ENCODE measurements around the gene FKBP10.

FKBP10 gene

DNA sequence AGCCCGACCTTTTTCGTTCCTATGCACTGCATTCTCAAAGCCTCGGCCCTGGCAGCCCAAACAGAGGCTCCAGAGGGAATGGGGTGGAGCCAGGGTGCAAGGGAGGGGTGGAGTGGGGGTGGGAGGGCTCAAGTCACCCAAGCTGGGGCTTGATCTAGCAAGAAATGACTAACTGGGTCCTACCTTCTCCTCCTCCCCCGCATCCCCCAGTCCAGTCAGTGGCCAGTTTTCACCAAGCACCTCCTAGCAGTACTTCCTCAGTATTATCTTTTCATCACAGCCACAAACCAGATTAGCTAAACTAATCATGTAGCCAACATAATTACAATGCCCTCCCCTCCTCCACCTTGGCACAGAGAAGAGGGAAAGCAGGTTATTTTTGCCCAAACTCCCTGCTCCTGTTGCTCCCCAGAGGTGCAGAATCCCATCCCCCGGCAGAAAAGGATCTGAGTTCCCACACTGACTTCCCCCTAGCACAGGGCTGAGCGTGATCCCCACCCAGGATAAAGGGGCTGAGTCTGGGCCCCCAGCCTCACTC, 28.5 kb upstream of the FKBP10 start:
- no peak for DNase-seq (ENCODE audit: low read depth)

DNA sequence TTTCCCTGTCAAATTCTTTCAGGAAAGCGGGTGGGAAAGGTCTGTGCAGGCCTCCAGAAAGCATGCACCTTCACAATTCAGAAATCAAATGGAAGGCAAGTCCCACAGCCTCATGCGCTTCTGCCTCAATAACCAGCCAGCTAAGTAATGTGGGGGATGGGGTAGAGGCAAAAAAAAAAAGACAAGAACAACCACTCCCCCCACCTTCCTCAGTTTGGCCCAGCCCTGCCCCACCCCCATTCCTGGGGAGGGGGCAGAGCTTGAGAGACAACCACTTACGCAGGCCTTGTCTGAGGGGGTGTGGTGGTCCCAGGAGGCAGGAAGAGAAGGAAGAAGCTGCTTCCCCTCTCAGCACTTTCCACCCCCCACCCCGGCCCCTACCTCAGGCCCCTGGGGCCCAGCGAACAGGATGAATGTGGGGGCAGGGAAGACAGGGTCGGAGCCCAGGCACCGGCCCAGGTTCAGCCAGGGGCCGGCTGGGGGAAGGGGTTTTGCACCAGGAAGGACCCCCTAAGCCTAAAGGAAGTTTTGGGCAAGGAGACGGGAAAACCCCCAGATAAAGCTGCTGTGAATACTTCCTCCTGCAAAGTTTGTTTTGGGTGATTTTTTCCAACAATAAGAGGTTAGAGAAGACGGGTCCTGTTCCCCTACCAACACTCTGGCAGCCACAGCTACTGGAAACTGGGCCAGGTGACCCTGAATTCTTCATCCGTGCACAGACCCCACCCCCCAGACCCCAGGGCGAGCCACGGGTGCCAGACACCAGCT, 27.5 kb upstream of the FKBP10 start:
- DNase-seq (ENCODE audit: low read depth): no peak

DNA sequence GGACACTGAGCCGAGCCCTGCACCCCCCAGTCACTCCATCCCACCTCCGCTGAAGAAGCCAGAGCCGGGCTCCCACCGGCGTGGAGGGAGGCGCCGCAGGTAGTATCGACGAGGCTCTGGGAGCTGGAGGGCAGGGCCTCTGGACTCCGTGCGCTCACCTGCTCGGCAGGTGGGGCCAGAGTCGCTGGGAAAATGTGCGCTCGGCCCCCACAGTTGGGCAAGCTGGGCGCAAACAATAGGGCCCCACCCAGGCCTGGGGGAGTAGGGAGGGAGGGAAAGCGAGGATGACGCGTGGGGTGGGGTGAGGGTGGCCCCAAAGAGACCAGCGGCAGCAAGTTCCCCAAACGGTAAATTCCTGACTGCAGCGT, 27.0 kb upstream of the FKBP10 start:
- no peak for DNase-seq (ENCODE audit: low read depth)

DNA sequence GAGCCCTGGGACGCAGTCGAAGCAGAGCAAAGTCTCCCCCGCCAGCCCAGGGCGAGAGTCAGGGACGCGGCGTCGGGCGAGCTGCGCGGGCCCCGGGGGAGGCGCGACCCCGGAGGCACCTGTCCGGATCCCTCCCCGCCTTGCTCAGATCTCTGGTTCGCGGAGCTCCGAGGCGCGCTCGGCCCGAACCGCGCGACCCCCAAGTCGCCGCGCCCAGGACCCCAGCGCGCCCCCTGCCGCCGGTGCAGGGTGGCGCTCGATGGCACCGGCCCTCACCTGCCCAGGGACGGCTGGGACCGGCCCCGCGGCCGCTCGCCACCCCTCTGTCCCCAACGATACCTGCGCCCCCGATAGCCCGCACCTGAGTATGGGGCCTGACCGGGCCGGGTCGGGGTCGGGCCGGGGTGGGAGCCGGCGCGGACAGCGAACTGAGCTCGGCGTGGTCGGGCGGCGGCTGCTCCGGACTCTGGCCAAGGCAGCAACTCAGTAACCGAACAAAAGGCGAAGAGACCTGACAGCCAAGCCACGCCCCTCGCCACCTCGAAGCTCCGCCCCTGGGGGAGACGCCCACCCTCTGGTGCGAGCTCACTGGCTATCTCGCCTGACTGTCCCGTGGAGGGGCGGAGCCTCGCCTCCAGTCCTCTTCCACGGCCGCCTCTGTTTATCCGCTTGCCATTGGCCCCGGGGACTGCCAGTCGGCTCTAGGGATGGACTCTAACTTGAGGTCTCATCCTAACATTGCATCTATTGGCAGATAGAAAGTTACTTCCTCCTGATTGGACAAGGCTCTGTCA, 26.4 kb upstream of the FKBP10 start, which contains the start of gene JUP:
Gene JUP, minus strand, starts transcription at position 485 of the 794 bp plus-strand sequence. CDS start 14,857 bp downstream, outside the sequence.
- peak; percentile 95 for DNase-seq (ENCODE audit: low read depth)

DNA sequence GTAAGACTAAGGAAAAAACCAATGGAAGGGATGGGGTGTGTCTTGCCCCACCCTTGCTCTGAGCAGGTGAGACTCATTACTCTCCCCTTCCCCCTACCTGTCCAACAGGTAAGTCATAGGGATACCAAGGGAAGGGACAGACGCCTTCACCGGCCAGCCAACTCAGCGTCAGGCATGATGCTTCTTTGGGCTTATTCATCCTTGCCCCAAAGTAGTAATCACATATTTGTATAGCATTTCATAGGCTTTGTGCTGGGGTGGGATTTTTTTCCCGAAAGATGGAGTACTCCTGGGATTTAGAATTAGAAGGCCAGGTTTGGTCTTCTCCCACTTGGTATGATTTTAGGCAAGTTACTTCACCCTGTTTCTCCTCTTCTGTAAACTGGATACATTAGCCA, 25.8 kb upstream of the FKBP10 start:
- no peak for DNase-seq (ENCODE audit: low read depth)

DNA sequence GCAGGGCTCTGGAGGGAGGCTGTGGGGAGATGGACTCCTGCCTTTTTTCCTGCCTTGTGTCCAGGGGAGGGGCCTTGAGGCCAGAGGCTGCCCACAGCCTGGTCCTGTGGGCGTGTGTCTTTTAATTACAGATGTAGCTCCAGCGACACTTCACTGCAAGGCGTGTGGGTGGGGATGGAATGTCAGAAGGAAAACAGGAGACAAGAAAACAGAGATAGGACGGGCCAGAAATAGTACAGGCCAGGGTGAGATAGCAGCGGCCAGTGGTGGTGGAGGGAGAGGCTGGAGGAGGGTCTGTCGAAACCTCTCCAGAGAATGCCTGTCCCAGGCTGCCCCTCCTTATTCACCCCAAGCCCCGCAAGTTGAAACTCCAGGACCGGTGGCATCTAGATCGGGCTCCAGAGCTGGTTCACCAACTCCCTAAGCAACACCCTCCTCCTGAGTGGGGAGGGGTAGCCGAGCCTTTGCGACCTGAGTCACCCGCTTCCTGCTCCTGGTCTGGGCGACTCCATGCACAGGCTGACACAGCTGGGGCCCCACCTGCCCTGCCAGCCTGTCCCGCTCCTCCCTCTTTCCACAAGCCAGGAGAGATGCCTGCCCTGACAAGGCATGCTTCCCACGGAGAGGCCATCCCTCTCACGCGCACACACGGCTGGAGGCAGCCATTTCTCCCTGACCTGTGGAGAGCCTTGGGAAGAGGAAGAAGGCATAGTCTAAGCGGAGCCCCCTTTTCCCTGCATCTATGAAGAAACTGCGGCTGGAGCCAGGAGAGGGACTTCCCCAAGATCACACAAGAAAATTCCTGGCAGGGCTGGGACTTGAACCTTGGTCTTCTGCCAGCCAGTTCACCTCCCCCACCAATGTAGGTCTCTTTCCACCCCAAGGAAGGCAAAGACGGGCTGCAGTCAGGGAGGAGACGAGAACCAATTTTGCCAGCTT, 19.7 kb upstream of the FKBP10 start:
- no peak for DNase-seq (ENCODE audit: low read depth)

DNA sequence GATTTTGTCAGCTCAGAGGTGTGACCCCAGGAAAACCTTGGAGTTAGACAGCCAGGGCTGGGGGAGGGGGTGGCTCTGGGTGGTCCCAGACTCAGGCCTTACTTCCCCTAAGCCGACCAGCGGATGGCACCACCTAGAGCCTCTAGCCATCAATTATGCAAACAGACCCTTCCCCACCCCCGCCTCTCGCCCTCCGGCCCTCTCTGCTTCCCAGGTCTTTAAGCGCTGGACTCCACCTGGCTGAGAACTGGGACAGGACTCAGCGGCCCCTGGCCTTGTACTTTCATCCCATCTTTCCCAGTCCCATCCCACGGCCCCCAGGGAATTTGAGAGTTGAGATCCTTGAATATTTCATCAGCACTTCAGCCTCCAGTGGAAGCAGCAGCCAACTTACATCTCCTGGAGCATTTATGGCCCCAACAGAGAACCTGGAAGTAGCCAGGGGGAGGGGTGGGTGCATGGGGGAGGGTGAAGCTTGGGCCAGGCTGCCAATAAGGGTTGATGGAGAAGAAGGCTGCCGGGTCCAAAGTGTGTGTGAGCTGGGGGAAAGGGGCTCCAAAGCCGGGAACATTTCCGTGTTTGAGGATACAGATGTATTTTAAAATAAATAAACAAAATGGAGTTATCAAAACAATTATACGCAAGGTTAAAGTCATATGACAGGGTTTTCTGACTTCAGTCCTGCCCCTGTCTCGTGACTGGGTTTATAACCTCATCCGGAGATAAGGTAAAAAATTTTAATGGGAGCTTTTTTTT, 18.8 kb upstream of the FKBP10 start:
- no peak for DNase-seq (ENCODE audit: low read depth)

DNA sequence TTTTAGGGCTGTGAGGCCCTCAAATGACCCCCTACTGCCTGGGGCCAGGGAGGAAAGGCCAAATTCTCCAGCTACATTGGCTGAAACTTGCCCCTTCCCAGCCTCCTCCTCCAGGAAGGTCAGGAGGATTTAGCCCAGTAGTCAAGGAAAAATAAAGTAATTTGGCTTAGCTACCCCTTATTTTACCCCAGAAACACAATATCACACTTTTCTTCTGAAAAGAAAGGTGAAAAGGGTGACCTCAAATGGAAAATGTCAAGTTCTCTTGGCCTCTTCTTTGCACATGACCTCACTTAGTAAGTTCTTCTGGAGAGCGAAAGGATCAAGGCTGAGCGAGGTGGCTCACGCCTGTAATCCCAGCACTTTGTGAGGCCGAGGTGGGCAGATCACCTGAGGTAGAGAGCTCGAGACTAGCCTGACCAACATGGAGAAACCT, 18.2 kb upstream of the FKBP10 start:
- DNase-seq (ENCODE audit: low read depth): no peak

DNA sequence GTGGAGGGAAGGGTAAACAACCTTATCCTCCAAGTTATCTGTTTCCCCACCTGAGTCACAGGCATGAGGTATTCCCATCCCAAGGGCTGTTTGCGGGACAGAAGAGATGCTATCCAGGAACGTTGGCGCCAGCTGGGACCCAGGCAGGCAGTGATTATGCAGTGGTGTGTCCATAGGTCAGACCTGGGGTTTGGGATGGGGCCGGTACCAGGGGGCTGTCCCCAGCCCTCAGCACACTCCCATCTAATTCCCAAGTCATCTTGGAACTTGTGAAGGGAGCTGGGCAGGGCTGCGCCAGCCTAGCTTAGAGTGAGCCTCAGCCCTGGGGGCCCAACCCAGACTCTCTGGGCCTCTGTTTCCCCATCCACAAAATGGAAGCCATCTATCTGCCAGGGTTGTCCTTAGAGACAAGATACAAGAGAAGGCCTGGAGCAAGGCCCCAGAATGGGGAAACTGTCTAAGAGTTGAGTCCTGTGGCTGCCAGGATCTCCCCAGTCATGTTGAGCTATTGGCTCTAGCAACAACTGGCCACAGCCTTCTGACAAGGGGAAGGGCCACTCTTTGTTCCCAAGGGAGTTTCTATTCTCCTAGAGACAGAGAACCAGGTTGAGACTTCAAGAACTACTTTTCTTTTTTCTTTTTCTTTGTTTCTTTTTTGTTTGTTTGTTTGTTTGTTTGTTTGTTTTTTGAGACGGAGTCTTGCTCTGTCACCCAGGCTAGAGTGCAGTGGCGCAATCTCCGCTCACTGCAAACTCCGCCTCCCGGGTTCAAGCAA, 16.5 kb upstream of the FKBP10 start:
- DNase-seq (ENCODE audit: low read depth): no peak

DNA sequence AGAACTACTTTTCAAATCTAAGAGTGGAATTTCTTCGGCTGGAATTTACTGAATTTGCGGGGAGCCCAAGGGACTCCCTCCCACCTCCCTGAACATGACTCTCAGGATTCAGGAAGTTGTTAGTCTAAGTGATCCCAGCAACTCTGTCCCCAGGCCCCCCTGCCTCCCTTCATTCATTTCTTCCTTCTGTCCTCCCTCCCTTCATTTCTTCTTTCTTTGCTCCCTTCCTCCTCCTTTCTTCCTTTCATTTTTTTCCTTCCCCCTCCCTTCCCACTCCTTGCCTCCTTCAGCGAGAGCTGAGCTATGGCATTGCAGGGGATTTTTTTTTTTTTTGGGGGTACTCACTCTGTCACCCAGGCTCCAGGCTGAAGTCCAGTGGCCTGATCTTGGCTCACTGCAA, 15.4 kb upstream of the FKBP10 start:
- no peak for DNase-seq (ENCODE audit: low read depth)

DNA sequence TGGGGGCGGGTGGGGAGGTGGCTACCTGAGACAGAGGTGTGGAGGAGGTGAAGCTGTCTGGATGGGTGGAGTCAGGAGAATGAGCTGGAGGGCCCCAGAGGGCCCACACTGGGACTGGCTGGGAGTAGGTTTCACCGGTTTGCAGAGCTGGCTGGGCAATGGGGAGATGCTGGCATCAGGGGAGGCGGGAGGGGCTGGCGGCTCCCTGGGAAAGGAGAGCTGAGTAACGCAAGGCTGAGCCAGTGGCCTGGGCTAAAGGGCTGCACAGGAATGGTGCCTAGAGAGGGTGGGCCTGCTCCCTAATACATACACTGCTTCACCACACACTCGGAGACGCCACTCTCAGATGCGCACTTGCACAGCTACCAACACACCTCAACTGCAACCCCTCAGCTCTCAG, 13.4 kb upstream of the FKBP10 start:
- DNase-seq (ENCODE audit: low read depth): no peak

DNA sequence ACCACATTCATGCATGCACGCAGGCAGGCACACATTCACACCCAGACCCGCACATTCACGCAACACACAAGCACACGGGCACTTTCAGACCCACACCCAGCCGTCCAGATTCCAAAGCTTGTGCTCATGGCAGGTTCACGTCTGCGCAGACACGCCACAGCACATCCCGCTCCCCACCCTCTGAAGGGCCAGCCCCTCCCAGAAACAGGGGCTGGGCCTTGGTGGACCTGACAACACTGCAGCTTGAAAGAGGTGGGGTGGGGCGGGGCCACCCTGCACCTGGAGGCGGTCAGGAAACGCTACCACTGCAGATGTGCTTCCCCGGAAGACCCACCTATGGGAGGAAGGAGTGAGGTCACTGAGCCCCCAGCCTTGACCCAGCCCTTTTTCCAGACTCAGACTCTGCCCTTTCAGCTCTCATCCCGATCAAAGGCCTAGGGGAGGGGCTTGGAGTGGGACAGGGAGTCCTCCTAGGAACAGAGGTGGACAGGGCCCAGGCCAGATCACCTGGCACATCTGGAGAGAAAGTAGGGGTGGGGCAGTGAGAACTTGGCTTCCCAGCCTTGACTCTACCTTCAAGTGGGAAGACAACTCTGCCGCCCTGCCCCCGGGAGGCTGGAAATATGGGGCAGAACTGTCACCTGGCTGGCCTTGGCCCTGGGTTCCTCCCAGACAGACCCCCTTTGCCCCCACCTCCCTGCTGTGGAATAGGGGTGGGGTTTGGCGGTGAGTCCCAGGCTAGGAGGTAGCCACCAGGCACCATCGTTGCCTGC, 12.0 kb upstream of the FKBP10 start:
- DNase-seq (ENCODE audit: low read depth): no peak

DNA sequence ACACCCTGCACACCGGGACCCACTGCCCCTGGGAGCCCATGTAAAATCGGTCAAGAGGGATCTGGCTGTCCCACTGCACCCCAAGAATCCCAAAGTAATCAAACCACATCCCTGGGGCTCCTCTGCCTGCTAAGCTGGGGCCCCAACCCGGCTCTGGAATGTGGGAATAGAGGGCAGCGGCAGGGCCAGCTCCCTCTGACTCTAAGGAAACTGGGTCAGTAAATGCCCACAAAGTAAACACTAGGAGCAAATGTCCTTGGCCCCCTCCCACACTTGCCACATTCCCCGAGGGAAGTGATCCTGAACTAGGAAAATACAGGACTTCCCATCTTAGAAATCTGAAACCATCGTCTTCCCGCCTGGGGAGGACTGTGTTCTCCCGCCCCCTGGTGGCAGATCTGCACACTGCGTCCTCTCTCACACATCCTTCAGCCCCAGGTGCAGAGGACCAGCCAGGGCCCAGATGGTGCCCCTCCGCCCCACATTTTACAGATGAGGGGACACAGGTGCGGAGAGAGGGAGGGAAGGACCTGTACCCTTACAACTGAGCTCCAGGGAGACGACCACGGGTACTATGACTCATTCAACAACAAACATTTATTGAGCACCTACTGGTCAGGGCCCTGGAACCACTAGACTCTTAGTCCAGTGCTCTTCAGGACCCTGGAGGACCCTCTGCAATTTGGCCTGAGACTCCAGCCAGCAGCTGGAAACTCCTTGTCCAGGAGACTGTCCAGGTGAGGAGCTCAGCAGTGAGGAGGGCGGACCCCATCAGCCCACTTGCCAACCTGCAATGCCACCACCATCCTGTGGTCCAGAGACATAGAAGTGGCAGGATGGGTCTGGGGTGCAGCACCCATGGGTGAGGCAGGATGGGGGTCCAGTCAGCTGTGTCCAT, 11.2 kb upstream of the FKBP10 start:
- no peak for DNase-seq (ENCODE audit: low read depth)

DNA sequence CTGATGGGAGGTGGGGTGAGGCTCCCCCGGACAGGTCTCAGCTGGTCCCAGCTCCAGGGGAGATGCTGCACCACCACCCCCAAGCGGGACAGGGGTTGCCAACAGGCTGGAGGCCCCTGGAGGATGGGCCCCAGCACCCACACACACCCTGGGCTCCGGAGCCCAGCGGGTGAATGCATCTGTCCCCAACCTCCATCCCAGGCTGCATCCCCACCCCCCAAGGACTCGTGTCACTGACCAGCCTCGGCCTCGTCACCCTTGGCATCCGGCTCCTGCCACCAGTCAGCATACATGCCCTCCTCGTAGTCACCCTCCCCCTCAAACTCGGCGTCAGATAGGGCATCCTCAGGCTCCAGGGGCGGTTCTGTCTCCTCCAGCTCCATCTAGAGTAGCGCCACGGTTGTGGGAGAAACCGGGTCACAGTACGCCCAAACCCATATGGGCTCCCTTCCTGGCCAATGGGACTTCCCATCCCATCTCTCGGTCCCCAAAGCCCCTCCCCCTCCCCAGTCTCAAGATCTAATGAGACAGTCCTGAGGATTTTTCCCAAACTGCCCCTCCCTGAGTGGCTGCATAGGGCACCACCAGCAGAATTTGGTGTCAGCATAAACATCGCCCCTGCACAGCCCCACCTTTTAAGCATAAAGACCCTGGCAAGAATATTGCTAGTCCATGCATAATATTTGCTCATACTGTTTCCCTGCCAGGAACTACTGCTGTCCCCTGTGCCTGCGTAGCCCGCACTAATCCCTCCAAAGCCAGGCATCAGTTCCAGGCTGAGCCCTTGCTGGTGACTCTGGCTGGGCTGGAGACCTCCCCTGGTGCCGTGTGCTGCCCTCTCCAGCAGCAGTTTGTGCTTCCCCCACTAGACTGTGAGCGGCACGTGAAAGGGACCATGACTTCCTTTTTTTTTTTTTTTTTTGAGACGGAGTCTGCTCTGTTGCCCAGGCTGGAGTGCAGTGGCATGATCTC, 9.5 kb upstream of the FKBP10 start:
- no peak for DNase-seq (ENCODE audit: low read depth)

DNA sequence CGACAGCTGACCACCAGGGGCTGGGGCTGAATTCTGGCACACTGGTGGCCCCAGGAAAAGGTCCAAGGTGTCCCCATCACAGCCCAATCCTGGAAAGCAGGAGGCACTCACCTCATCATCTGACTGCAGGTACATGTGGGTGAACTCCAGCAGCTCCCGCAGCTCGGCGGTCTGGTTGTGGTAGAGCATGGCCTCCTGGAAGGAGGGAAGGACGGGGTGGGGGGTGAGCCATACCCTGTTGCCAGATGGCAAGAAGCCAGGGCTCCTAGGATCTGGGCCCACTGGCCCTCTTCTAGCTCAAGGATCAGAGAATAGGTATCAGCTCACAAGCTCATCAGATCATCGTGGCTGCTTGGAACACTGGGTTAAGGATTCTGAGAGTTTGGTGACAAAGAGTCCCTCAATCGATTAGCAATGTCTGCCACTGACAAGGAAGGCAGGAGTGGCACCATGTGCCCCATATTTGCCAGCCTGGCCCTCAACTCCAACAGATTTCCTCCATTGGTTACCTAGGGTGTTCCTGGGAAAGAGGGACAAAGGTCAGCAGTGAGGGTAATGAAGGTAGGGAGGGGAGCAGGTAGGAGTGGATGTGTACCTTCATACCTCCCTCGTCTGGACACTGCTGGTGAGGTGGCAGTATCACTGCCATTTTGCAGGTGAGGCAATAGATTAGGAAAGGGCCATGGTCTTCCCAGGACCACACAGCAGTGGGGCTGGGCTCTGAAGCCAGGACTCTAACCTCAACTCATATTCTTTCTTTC, 5.9 kb upstream of the FKBP10 start:
- no peak for DNase-seq (ENCODE audit: low read depth)

DNA sequence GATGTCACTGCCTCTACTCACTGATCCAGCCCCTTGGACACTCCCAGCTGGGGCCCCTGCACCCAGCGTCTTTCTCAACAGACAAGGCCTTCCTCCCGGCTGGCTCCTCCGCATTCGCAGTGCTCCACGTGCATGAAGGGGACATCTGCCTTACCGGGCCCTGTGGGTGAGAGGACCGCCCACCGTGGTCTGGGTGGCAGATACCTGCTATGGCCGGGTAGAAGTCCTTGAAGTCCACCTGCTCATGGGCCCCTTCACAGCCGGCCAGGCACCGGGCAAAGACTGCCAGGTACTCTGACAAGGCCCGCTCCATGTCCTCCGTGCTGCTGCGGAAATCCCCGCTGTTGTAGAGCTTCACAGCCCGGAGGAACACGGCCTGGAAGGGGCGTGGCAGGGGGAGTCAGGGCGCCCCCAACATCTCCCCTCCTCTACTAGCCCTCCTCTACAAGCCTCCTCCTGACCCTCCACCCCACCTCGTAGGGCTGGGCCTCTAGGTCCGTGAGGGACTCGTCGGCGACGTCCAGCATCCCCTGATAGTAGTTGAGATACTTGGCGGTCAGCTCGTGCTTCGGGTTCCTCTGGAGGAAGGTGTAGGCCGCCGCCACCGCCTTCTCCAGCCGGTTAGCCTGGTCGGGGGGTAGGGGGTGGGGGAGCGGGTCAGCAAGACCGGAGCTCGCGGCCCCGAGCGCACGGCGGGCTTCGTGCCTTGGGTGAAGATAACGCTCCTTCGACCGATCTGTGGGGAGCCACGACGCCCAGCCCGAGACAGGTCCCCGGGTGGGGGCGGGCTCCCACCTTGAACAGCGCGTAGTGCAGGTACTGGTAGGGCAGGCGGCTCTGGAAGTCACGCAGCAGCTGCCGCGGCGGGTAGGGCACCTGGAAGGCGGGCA, 1.9 kb upstream of the FKBP10 start:
- no peak for DNase-seq (ENCODE audit: low read depth)
